Esophagus squamous epithelium (tissue), 4 donors: ENCODE data around the gene GGT5.

Source experiments
- CTCF ChIP-seq, 6 experiments: fragments of 450-650 bp in 4 of 6; fragments of 200-600 bp in 2 of 6; sonication (generic) in 2 of 6; IDR thresholded peaks; one replicate each; pipeline ENCODE4 v1.5.1; 2016 to 2019; ENCODE audit warnings: antibody characterized with exemption in 6 of 6, mild to moderate bottlenecking in 4 of 6, moderate library complexity in 4 of 6
- POLR2A ChIP-seq, 4 donors: fragments of 450-650 bp; IDR thresholded peaks; one replicate each; pipeline ENCODE4 v1.6.1; 2017; ENCODE audit warnings: antibody characterized with exemption in 4 of 4, mild to moderate bottlenecking in 4 of 4, moderate library complexity in 3 of 4

DNA sequence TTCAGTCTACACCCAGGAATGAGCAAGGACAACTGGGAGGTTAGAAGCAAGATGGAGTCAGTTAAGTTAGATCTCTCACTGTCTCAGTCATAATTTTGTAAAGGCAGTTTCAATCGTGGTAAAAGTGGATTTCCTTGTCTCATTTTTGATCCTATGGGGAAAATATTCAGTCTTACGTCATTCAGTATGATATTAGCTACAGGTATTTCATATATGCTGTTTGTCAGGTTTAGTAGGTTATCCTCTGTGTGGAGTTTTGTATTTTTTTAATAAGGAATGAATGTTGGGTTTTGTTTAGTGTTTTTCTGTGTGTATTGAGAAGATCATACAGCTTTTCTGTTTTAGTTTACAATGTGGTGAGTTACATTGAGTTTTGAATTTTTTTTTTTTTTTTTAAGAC lies 37.5 kb upstream of the GGT5 start:
- TF ChIP-seq POLR2A (IDR thresholded peaks at IDR 0.05) (no peak), CTCF (IDR thresholded peaks at IDR 0.05) (no peak)
